ENCODE measurements around the gene FRMPD4. TPM values are rescaled to one million over a fixed set of nuclear protein-coding genes. Genes with fewer than 3 reads are reported as not detected.

The FRMPD4 gene
- total RNA-seq, 1 experiment from 2014 or later: 0.24 TPM

GRCh38 chrX:12469296-12469695 is 331.0 kb downstream of the FRMPD4 start:
- no peak for TF ChIP-seq CTCF (conservative IDR thresholded peaks at IDR 0.05)
- Histone ChIP-seq H3K23ac (ENCODE audit: insufficient read length, low read depth, low read length) (no peak overlapping the region), H3K27me3 (ENCODE audit: insufficient read depth, low read length) (no peaks in the 10 kb centered on the region), H2AK5ac (ENCODE audit: insufficient read length, low read length) (no peak overlapping the region), H3K27ac (ENCODE audit: insufficient read length, low read depth, low read length) (no peak overlapping the region), H2AFZ (ENCODE audit: low read length) (no peak overlapping the region), H4K8ac (replicated peaks; ENCODE audit: insufficient read length, low read depth, low read length) (no peak overlapping the region), H4K91ac (ENCODE audit: insufficient read length, low read depth, low read length) (no peak overlapping the region), H2BK20ac (ENCODE audit: low read depth, low read length, poor library complexity, severe bottlenecking) (no peak overlapping the region), H3K79me2 (ENCODE audit: insufficient read depth, low read length) (no peaks in the 10 kb centered on the region), H4K20me1 (ENCODE audit: control insufficient read depth, insufficient read depth, insufficient read length) (no peaks in the 10 kb centered on the region), H2BK5ac (ENCODE audit: insufficient read length, low read length) (no peak overlapping the region), H3K9ac (ENCODE audit: extremely low read depth, insufficient read length, low read length) (no peak overlapping the region), H3K9me3 (ENCODE audit: control insufficient read depth, low read depth, low read length) (no peaks in the 10 kb centered on the region), H3K23me2 (ENCODE audit: insufficient read length, low read depth, low read length, poor library complexity, severe bottlenecking) (no peaks in the 10 kb centered on the region), H2BK12ac (ENCODE audit: insufficient read length, low read depth, low read length) (no peak overlapping the region), H3K18ac (ENCODE audit: insufficient read length, low read depth, low read length) (no peak overlapping the region), H2BK15ac (ENCODE audit: low read depth, low read length) (no peak overlapping the region), H3K79me1 (ENCODE audit: insufficient read depth, low read depth, low read length, poor library complexity, severe bottlenecking) (no peaks in the 10 kb centered on the region), H4K5ac (ENCODE audit: insufficient read length, low read depth, low read length) (no peak overlapping the region), H3K14ac (ENCODE audit: insufficient read depth, low read length) (no peak overlapping the region), H3K4me2 (ENCODE audit: insufficient read depth, insufficient read length, low read length) (no peak overlapping the region), H3K56ac (ENCODE audit: insufficient read length, low read depth, low read length) (no peak overlapping the region), H3T11ph (ENCODE audit: low read length) (no peak overlapping the region), H2BK120ac (ENCODE audit: low read depth, low read length, poor library complexity, severe bottlenecking) (no peak overlapping the region), H3K4me1 (ENCODE audit: insufficient read depth, low read length) (no peaks in the 10 kb centered on the region), H3K4ac (ENCODE audit: low read depth, low read length) (no peak overlapping the region)
- no peak overlapping the region for H3K4me3 Mint-ChIP-seq
- H3K36me3 Mint-ChIP-seq (ENCODE audit: insufficient read depth in 1 of 3, low read depth in 3 of 3): no peaks in the 10 kb centered on the region; a peak in 3 of 7 replicates
- DNase-seq: no peak
- H3K27ac Mint-ChIP-seq: no peak overlapping the region
- peaks cover 65 to 66% of the 10 kb centered on the region in 2 experiments for H3K9me3 Mint-ChIP-seq
- WGBS (ENCODE audit: extremely low coverage, insufficient read length, low lambda C conversion rate): no CpG with 5 or more reads among the region's 9 CpGs
- no peaks in the 10 kb centered on the region; the same call in 1 of the 2 replicates for H3K27me3 Mint-ChIP-seq (ENCODE audit: low read depth)
- peaks cover 2 to 7% of the 10 kb centered on the region in 2 experiments; a peak in 2 of 4 replicates for H3K4me1 Mint-ChIP-seq

Data from H9 (cell line).